ENCODE data around the gene IDH2.
"Not testable (repeated sequence)": the region's sequence is repeated elsewhere in the genome, so short reads cannot be mapped to it uniquely, and the experiment has no call there.

The IDH2 gene

GRCh38 chr15:90132437-90132836 lies 30.2 kb upstream of the IDH2 start:
- Mint-ChIP-seq H3K27me3 (peaks cover 11% of the 10 kb centered on the region), H3K9me3 (no peaks in the 10 kb centered on the region), H3K36me3 (ENCODE audit: insufficient read depth) (no peaks in the 10 kb centered on the region), H3K27ac (ENCODE audit: low read depth) (no peak overlapping the region), H3K4me1 (no peaks in the 10 kb centered on the region), H3K4me3 (no peak overlapping the region)
- ATAC-seq (replicated peaks; ENCODE audit: extremely low read depth, poor library complexity, severe bottlenecking), result no peak
- no peak for DNase-seq (ENCODE audit: low spot score in 2 of 2)

GRCh38 chr15:90131848-90132247 lies 29.6 kb upstream of the IDH2 start:
- H3K27me3 Mint-ChIP-seq, result peaks cover 11% of the 10 kb centered on the region

GRCh38 chr15:90130291-90130690 lies 28.0 kb upstream of the IDH2 start:
- ATAC-seq (replicated peaks; ENCODE audit: extremely low read depth, poor library complexity, severe bottlenecking), result no peak

More at GRCh38 chr15:90131848-90132247, 29.6 kb upstream of the IDH2 start:
- no peak overlapping the region for H3K27ac Mint-ChIP-seq (ENCODE audit: low read depth)
- DNase-seq (ENCODE audit: low spot score in 2 of 2), result no peak
- no peaks in the 10 kb centered on the region for H3K4me1 Mint-ChIP-seq
- H3K36me3 Mint-ChIP-seq (ENCODE audit: insufficient read depth), result no peaks in the 10 kb centered on the region
- H3K9me3 Mint-ChIP-seq, result no peaks in the 10 kb centered on the region
- ATAC-seq (replicated peaks; ENCODE audit: extremely low read depth, poor library complexity, severe bottlenecking), result no peak
- no peak overlapping the region for H3K4me3 Mint-ChIP-seq

GRCh38 chr15:90126596-90127435 lies 24.5 kb upstream of the IDH2 start:
- no peaks in the 10 kb centered on the region for H3K9me3 Mint-ChIP-seq
- H3K36me3 Mint-ChIP-seq (ENCODE audit: insufficient read depth), result no peaks in the 10 kb centered on the region
- ATAC-seq (replicated peaks; ENCODE audit: extremely low read depth, poor library complexity, severe bottlenecking) (no peak), DNase-seq (ENCODE audit: low spot score in 2 of 2) (no peak)
- no peak overlapping the region for H3K4me3 Mint-ChIP-seq
- no peak overlapping the region for H3K27ac Mint-ChIP-seq (ENCODE audit: low read depth)
- no peaks in the 10 kb centered on the region for H3K4me1 Mint-ChIP-seq
- peaks cover 11% of the 10 kb centered on the region for H3K27me3 Mint-ChIP-seq

More at GRCh38 chr15:90130291-90130690, 28.0 kb upstream of the IDH2 start:
- Mint-ChIP-seq H3K36me3 (ENCODE audit: insufficient read depth) (no peaks in the 10 kb centered on the region), H3K4me1 (no peaks in the 10 kb centered on the region), H3K4me3 (no peak overlapping the region), H3K27me3 (peaks cover 11% of the 10 kb centered on the region), H3K27ac (ENCODE audit: low read depth) (no peak overlapping the region), H3K9me3 (no peaks in the 10 kb centered on the region)
- DNase-seq (ENCODE audit: low spot score in 2 of 2), result no peak

GRCh38 chr15:90126022-90126421 lies 23.8 kb upstream of the IDH2 start:
- no peak for ATAC-seq (replicated peaks; ENCODE audit: extremely low read depth, poor library complexity, severe bottlenecking)
- no peak for DNase-seq (ENCODE audit: low spot score in 2 of 2)
- no peak overlapping the region for H3K4me3 Mint-ChIP-seq

GRCh38 chr15:90124507-90124906 lies 22.2 kb upstream of the IDH2 start:
- Mint-ChIP-seq H3K36me3 (ENCODE audit: insufficient read depth) (no peaks in the 10 kb centered on the region), H3K4me1 (no peaks in the 10 kb centered on the region), H3K9me3 (no peaks in the 10 kb centered on the region), H3K27ac (ENCODE audit: low read depth) (no peak overlapping the region), H3K27me3 (peaks cover 11% of the 10 kb centered on the region), H3K4me3 (no peak overlapping the region)
- ATAC-seq (replicated peaks; ENCODE audit: extremely low read depth, poor library complexity, severe bottlenecking) (no peak), DNase-seq (ENCODE audit: low spot score in 2 of 2) (no peak)

More at GRCh38 chr15:90126022-90126421, 23.8 kb upstream of the IDH2 start:
- H3K27ac Mint-ChIP-seq (ENCODE audit: low read depth), result no peak overlapping the region
- H3K36me3 Mint-ChIP-seq (ENCODE audit: insufficient read depth), result no peaks in the 10 kb centered on the region
- H3K4me1 Mint-ChIP-seq, result no peaks in the 10 kb centered on the region
- H3K9me3 Mint-ChIP-seq, result no peaks in the 10 kb centered on the region
- H3K27me3 Mint-ChIP-seq, result peaks cover 11% of the 10 kb centered on the region

GRCh38 chr15:90121086-90121485 lies 18.8 kb upstream of the IDH2 start:
- H3K9me3 Mint-ChIP-seq, result no peaks in the 10 kb centered on the region
- DNase-seq (ENCODE audit: low spot score in 2 of 2) (no peak), ATAC-seq (replicated peaks; ENCODE audit: extremely low read depth, poor library complexity, severe bottlenecking) (no peak)
- no peaks in the 10 kb centered on the region for H3K4me1 Mint-ChIP-seq
- H3K27ac Mint-ChIP-seq (ENCODE audit: low read depth), result no peak overlapping the region
- H3K27me3 Mint-ChIP-seq, result no peaks in the 10 kb centered on the region
- no peak overlapping the region for H3K4me3 Mint-ChIP-seq
- no peaks in the 10 kb centered on the region for H3K36me3 Mint-ChIP-seq (ENCODE audit: insufficient read depth)

- ATAC-seq (replicated peaks; ENCODE audit: extremely low read depth, poor library complexity, severe bottlenecking) (no peak), DNase-seq (ENCODE audit: low spot score in 2 of 2) (no peak)
- Mint-ChIP-seq H3K27ac (ENCODE audit: low read depth) (no peak overlapping the region), H3K27me3 (no peaks in the 10 kb centered on the region), H3K9me3 (peaks cover 3% of the 10 kb centered on the region), H3K36me3 (ENCODE audit: insufficient read depth) (no peaks in the 10 kb centered on the region), H3K4me3 (no peak overlapping the region), H3K4me1 (no peaks in the 10 kb centered on the region)
These were observed 17.1 kb upstream of the IDH2 start for GRCh38 chr15:90119367-90119766.

- Mint-ChIP-seq H3K27ac (ENCODE audit: low read depth) (no peak overlapping the region), H3K9me3 (peaks cover 5% of the 10 kb centered on the region), H3K4me3 (no peak overlapping the region), H3K27me3 (no peaks in the 10 kb centered on the region), H3K4me1 (no peaks in the 10 kb centered on the region), H3K36me3 (ENCODE audit: insufficient read depth) (no peaks in the 10 kb centered on the region)
- no peak for DNase-seq (ENCODE audit: low spot score in 2 of 2)
- no peak for ATAC-seq (replicated peaks; ENCODE audit: extremely low read depth, poor library complexity, severe bottlenecking)
These were observed 13.5 kb upstream of the IDH2 start for GRCh38 chr15:90115783-90116182.

GRCh38 chr15:90114451-90114901 lies 12.2 kb upstream of the IDH2 start:
- Mint-ChIP-seq H3K27ac (ENCODE audit: low read depth) (no peak overlapping the region), H3K4me1 (no peaks in the 10 kb centered on the region), H3K4me3 (no peak overlapping the region), H3K27me3 (no peaks in the 10 kb centered on the region), H3K9me3 (peaks cover 5% of the 10 kb centered on the region), H3K36me3 (ENCODE audit: insufficient read depth) (no peaks in the 10 kb centered on the region)
- DNase-seq (ENCODE audit: low spot score in 2 of 2) (no peak), ATAC-seq (replicated peaks; ENCODE audit: extremely low read depth, poor library complexity, severe bottlenecking) (no peak)

- H3K27me3 Mint-ChIP-seq, result no peaks in the 10 kb centered on the region
- ATAC-seq (replicated peaks; ENCODE audit: extremely low read depth, poor library complexity, severe bottlenecking) (no peak), DNase-seq (ENCODE audit: low spot score in 2 of 2) (no peak)
- H3K9me3 Mint-ChIP-seq, result peaks cover 5% of the 10 kb centered on the region
- no peak overlapping the region for H3K27ac Mint-ChIP-seq (ENCODE audit: low read depth)
- H3K4me1 Mint-ChIP-seq, result no peaks in the 10 kb centered on the region
- H3K4me3 Mint-ChIP-seq, result no peak overlapping the region
- no peaks in the 10 kb centered on the region for H3K36me3 Mint-ChIP-seq (ENCODE audit: insufficient read depth)
These were observed 10.9 kb upstream of the IDH2 start for GRCh38 chr15:90113166-90113565.

GRCh38 chr15:90109163-90109751 lies 7.0 kb upstream of the IDH2 start:
- not testable (repeated sequence) for H3K4me3 Mint-ChIP-seq; H3K9me3 Mint-ChIP-seq; DNase-seq (ENCODE audit: low spot score in 2 of 2); H3K36me3 Mint-ChIP-seq (ENCODE audit: insufficient read depth); ATAC-seq (replicated peaks; ENCODE audit: extremely low read depth, poor library complexity, severe bottlenecking); H3K4me1 Mint-ChIP-seq; H3K27me3 Mint-ChIP-seq; H3K27ac Mint-ChIP-seq (ENCODE audit: low read depth)

- not testable (repeated sequence) for H3K4me1 Mint-ChIP-seq; H3K27me3 Mint-ChIP-seq; H3K9me3 Mint-ChIP-seq; H3K36me3 Mint-ChIP-seq (ENCODE audit: insufficient read depth); H3K27ac Mint-ChIP-seq (ENCODE audit: low read depth); DNase-seq (ENCODE audit: low spot score in 2 of 2); H3K4me3 Mint-ChIP-seq; ATAC-seq (replicated peaks; ENCODE audit: extremely low read depth, poor library complexity, severe bottlenecking)
These were observed 5.8 kb upstream of the IDH2 start for GRCh38 chr15:90108038-90108437.

Data from central memory CD8-positive, alpha-beta T cell (primary cell).